ENCODE measurements around the gene CD300C.

Gene CD300C

DNA sequence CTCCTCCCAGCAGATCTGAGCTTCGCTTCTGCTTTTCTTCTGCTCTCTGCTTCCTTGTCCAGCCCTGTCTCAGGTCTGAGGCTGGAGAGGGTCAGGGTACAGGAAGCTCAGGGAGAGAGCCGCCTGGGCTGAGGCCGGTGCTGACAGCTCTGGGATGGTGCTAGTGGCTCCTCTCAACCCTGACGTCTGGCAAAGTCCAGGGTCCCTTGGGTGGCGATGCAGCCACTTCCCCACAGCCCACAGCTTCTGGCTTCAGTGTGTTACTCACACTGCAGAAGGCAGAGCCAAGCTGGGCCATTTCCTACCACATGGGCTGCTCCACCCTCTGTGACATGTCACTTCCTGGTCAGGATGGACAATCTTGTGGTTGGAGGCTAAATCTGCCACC lies at the start of gene CD300C:
Gene CD300C (minus strand): TSS at position 273 of the 388 bp plus-strand sequence. CDS start 333 bp downstream, outside the sequence.
- Histone ChIP-seq H3K27ac (ENCODE audit: low read depth, low read length) (peak within 1 kb of the TSS; percentile 31), H3K9ac (ENCODE audit: low read depth in 1 of 2, low read length in 2 of 2) (no peak within 1 kb of the TSS), H3K4me1 (ENCODE audit: control insufficient read depth in 1 of 2, insufficient read depth in 2 of 2, low read length in 2 of 2) (no peaks in the 10 kb centered on the region), H3K4me3 (ENCODE audit: low read depth in 1 of 2, low read length in 2 of 2) (peak within 1 kb of the TSS in 1 of 2 donors; percentile 17), H3K36me3 (ENCODE audit: control insufficient read depth in 1 of 2, insufficient read depth in 2 of 2, low read length in 2 of 2) (no peaks in the 10 kb centered on the region), H3K27me3 (ENCODE audit: control insufficient read depth in 1 of 2, insufficient read depth in 2 of 2, low read length in 2 of 2) (peaks cover 0 to 5% of the 10 kb centered on the region in 2 donors), H3K9me3 (ENCODE audit: control insufficient read depth in 1 of 2, low read length in 2 of 2) (no peaks in the 10 kb centered on the region)

- Histone ChIP-seq H3K9ac (ENCODE audit: low read depth in 1 of 2, low read length in 2 of 2) (no peak overlapping the region), H3K4me1 (ENCODE audit: control insufficient read depth in 1 of 2, insufficient read depth in 2 of 2, low read length in 2 of 2) (no peaks in the 10 kb centered on the region), H3K4me3 (ENCODE audit: low read depth in 1 of 2, low read length in 2 of 2) (no peak overlapping the region), H3K36me3 (ENCODE audit: control insufficient read depth in 1 of 2, insufficient read depth in 2 of 2, low read length in 2 of 2) (no peaks in the 10 kb centered on the region), H3K9me3 (ENCODE audit: control insufficient read depth in 1 of 2, low read length in 2 of 2) (no peaks in the 10 kb centered on the region), H3K27me3 (ENCODE audit: control insufficient read depth in 1 of 2, insufficient read depth in 2 of 2, low read length in 2 of 2) (peaks cover 0 to 3% of the 10 kb centered on the region in 2 donors), H3K27ac (ENCODE audit: low read depth, low read length) (no peak overlapping the region)
These were observed 49.3 kb upstream of the CD300C start for GRCh38 chr17:74595037-74595750.

- Histone ChIP-seq H3K4me1 (ENCODE audit: control insufficient read depth in 1 of 2, insufficient read depth in 2 of 2, low read length in 2 of 2) (no peaks in the 10 kb centered on the region), H3K9me3 (ENCODE audit: control insufficient read depth in 1 of 2, low read length in 2 of 2) (no peaks in the 10 kb centered on the region), H3K36me3 (ENCODE audit: control insufficient read depth in 1 of 2, insufficient read depth in 2 of 2, low read length in 2 of 2) (no peaks in the 10 kb centered on the region), H3K9ac (ENCODE audit: low read depth in 1 of 2, low read length in 2 of 2) (no peak within 1 kb of the TSS), H3K27ac (ENCODE audit: low read depth, low read length) (no peak within 1 kb of the TSS), H3K4me3 (ENCODE audit: low read depth in 1 of 2, low read length in 2 of 2) (no peak within 1 kb of the TSS), H3K27me3 (ENCODE audit: control insufficient read depth in 1 of 2, insufficient read depth in 2 of 2, low read length in 2 of 2) (no peaks in the 10 kb centered on the region)
These were observed 46.4 kb upstream of the CD300C start, which contains the start of gene CD300LD for GRCh38 chr17:74592087-74592990. TSS of gene CD300LD (minus strand) at chr17:74592283. CDS start at chr17:74592202, 81 bp downstream.

GRCh38 chr17:74591503-74591902 lies 45.6 kb upstream of the CD300C start:
- Histone ChIP-seq H3K4me1 (ENCODE audit: control insufficient read depth in 1 of 2, insufficient read depth in 2 of 2, low read length in 2 of 2) (no peaks in the 10 kb centered on the region), H3K9me3 (ENCODE audit: control insufficient read depth in 1 of 2, low read length in 2 of 2) (no peaks in the 10 kb centered on the region), H3K36me3 (ENCODE audit: control insufficient read depth in 1 of 2, insufficient read depth in 2 of 2, low read length in 2 of 2) (no peaks in the 10 kb centered on the region), H3K27ac (ENCODE audit: low read depth, low read length) (no peak overlapping the region), H3K9ac (ENCODE audit: low read depth in 1 of 2, low read length in 2 of 2) (no peak overlapping the region), H3K4me3 (ENCODE audit: low read depth in 1 of 2, low read length in 2 of 2) (no peak overlapping the region), H3K27me3 (ENCODE audit: control insufficient read depth in 1 of 2, insufficient read depth in 2 of 2, low read length in 2 of 2) (no peaks in the 10 kb centered on the region)

- Histone ChIP-seq H3K9ac (ENCODE audit: low read depth in 1 of 2, low read length in 2 of 2) (no peak overlapping the region), H3K4me3 (ENCODE audit: low read depth in 1 of 2, low read length in 2 of 2) (no peak overlapping the region), H3K27me3 (ENCODE audit: control insufficient read depth in 1 of 2, insufficient read depth in 2 of 2, low read length in 2 of 2) (no peaks in the 10 kb centered on the region), H3K9me3 (ENCODE audit: control insufficient read depth in 1 of 2, low read length in 2 of 2) (no peaks in the 10 kb centered on the region), H3K27ac (ENCODE audit: low read depth, low read length) (no peak overlapping the region), H3K36me3 (ENCODE audit: control insufficient read depth in 1 of 2, insufficient read depth in 2 of 2, low read length in 2 of 2) (no peaks in the 10 kb centered on the region), H3K4me1 (ENCODE audit: control insufficient read depth in 1 of 2, insufficient read depth in 2 of 2, low read length in 2 of 2) (no peaks in the 10 kb centered on the region)
These were observed 39.8 kb upstream of the CD300C start for GRCh38 chr17:74585711-74586110.

DNA sequence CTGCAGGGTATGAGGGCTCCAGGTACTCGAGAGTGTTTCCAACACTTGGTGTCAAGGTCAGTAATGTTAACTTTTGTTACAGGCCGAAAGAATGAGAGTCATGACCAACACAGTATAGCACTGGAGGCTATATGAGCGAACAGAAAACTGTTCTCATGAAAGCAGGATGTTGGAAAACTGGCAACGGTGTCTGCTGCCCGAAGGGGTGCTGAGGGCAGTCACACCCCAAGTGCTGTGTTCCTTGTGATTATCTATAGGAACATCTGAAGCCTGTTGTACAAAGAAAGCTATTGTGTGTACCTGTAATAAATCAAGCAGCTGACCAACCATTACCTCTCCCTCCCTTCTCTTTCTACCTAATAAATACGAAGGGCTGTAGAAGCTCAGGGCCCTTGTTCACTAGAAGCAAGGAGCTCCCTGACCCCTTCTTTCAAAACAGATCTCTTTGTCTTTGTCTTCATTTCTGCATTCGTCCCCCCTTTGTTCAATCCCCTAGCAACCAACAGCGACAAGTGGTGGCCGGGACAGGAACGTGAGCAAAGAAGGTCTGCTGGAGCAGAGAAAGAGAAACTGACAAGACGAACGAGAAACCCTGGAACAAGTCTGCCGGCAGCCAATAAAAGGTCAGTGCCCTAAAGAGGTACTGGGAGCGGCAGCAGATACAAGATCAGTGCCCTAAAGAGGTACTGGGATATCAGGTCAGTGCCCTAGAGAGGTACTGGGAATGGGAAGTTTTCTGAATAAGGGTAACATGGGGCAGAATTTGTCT lies 38.6 kb upstream of the CD300C start:
- peak overlapping the region in 1 of 2 donors; percentile 32 for H3K4me3 ChIP-seq (ENCODE audit: low read depth in 1 of 2, low read length in 2 of 2)
- no peaks in the 10 kb centered on the region for H3K9me3 ChIP-seq (ENCODE audit: control insufficient read depth in 1 of 2, low read length in 2 of 2)
- H3K27ac ChIP-seq (ENCODE audit: low read depth, low read length) = no peak overlapping the region
- no peaks in the 10 kb centered on the region for H3K36me3 ChIP-seq (ENCODE audit: control insufficient read depth in 1 of 2, insufficient read depth in 2 of 2, low read length in 2 of 2)
- H3K4me1 ChIP-seq (ENCODE audit: control insufficient read depth in 1 of 2, insufficient read depth in 2 of 2, low read length in 2 of 2) = peaks cover 0 to 5% of the 10 kb centered on the region in 2 donors
- H3K9ac ChIP-seq (ENCODE audit: low read depth in 1 of 2, low read length in 2 of 2) = peak overlapping the region in 1 of 2 donors; percentile 15
- no peaks in the 10 kb centered on the region for H3K27me3 ChIP-seq (ENCODE audit: control insufficient read depth in 1 of 2, insufficient read depth in 2 of 2, low read length in 2 of 2)

GRCh38 chr17:74582633-74583032 lies 36.7 kb upstream of the CD300C start:
- H3K9me3 ChIP-seq (ENCODE audit: control insufficient read depth in 1 of 2, low read length in 2 of 2) = no peaks in the 10 kb centered on the region
- no peaks in the 10 kb centered on the region for H3K36me3 ChIP-seq (ENCODE audit: control insufficient read depth in 1 of 2, insufficient read depth in 2 of 2, low read length in 2 of 2)
- peaks cover 0 to 5% of the 10 kb centered on the region in 2 donors for H3K4me1 ChIP-seq (ENCODE audit: control insufficient read depth in 1 of 2, insufficient read depth in 2 of 2, low read length in 2 of 2)
- H3K27me3 ChIP-seq (ENCODE audit: control insufficient read depth in 1 of 2, insufficient read depth in 2 of 2, low read length in 2 of 2) = no peaks in the 10 kb centered on the region
- H3K4me3 ChIP-seq (ENCODE audit: low read depth in 1 of 2, low read length in 2 of 2) = no peak overlapping the region
- no peak overlapping the region for H3K27ac ChIP-seq (ENCODE audit: low read depth, low read length)
- H3K9ac ChIP-seq (ENCODE audit: low read depth in 1 of 2, low read length in 2 of 2) = no peak overlapping the region

GRCh38 chr17:74579900-74580299 lies 34.0 kb upstream of the CD300C start:
- H3K36me3 ChIP-seq (ENCODE audit: control insufficient read depth in 1 of 2, insufficient read depth in 2 of 2, low read length in 2 of 2) = no peaks in the 10 kb centered on the region
- H3K27me3 ChIP-seq (ENCODE audit: control insufficient read depth in 1 of 2, insufficient read depth in 2 of 2, low read length in 2 of 2) = no peaks in the 10 kb centered on the region
- H3K4me1 ChIP-seq (ENCODE audit: control insufficient read depth in 1 of 2, insufficient read depth in 2 of 2, low read length in 2 of 2) = peaks cover 0 to 5% of the 10 kb centered on the region in 2 donors
- H3K9me3 ChIP-seq (ENCODE audit: control insufficient read depth in 1 of 2, low read length in 2 of 2) = no peaks in the 10 kb centered on the region
- H3K4me3 ChIP-seq (ENCODE audit: low read depth in 1 of 2, low read length in 2 of 2) = no peak overlapping the region
- no peak overlapping the region for H3K27ac ChIP-seq (ENCODE audit: low read depth, low read length)
- H3K9ac ChIP-seq (ENCODE audit: low read depth in 1 of 2, low read length in 2 of 2) = no peak overlapping the region

- Histone ChIP-seq H3K27ac (ENCODE audit: low read depth, low read length) (no peak overlapping the region), H3K36me3 (ENCODE audit: control insufficient read depth in 1 of 2, insufficient read depth in 2 of 2, low read length in 2 of 2) (no peaks in the 10 kb centered on the region), H3K9me3 (ENCODE audit: control insufficient read depth in 1 of 2, low read length in 2 of 2) (no peaks in the 10 kb centered on the region), H3K27me3 (ENCODE audit: control insufficient read depth in 1 of 2, insufficient read depth in 2 of 2, low read length in 2 of 2) (peaks cover 0 to 4% of the 10 kb centered on the region in 2 donors), H3K4me1 (ENCODE audit: control insufficient read depth in 1 of 2, insufficient read depth in 2 of 2, low read length in 2 of 2) (peaks cover 4 to 5% of the 10 kb centered on the region in 2 donors), H3K4me3 (ENCODE audit: low read depth in 1 of 2, low read length in 2 of 2) (no peak overlapping the region), H3K9ac (ENCODE audit: low read depth in 1 of 2, low read length in 2 of 2) (no peak overlapping the region)
These were observed 33.1 kb upstream of the CD300C start for GRCh38 chr17:74578979-74579378.
